Measurements from ENCODE around the gene RIPOR1. TPM values are rescaled to one million over a fixed set of nuclear protein-coding genes. Genes with fewer than 3 reads are reported as not detected.
"Not testable (repeated sequence)": the region's sequence is repeated elsewhere in the genome, so short reads cannot be mapped to it uniquely, and the experiment has no call there.

Gene RIPOR1
- total and polyA plus RNA-seq, 2 experiments from 2014 or later, result 7.6 to 22.4 TPM

GRCh38 chr16:67533024-67533560, 4.5 kb downstream of the RIPOR1 start:
- Histone ChIP-seq H4K20me1 (replicated peaks; ENCODE audit: insufficient read depth) (peaks cover 7% of the 10 kb centered on the region; the same call in 1 of the 2 replicates), H3K4me2 (no peak overlapping the region), H3K4me3 (no peak overlapping the region), H3K36me3 (ENCODE audit: insufficient read depth) (no peaks in the 10 kb centered on the region), H3K79me2 (replicated peaks; ENCODE audit: insufficient read depth) (no peaks in the 10 kb centered on the region), H2AFZ (no peak overlapping the region), H3K27me3 (ENCODE audit: insufficient read depth) (peaks cover 99% of the 10 kb centered on the region), H3K27ac (ENCODE audit: low read depth) (no peak overlapping the region), H3K9me2 (ENCODE audit: insufficient read depth) (no peaks in the 10 kb centered on the region), H3K4me1 (ENCODE audit: insufficient read depth) (peaks cover 4% of the 10 kb centered on the region; the same call in 1 of the 2 replicates), H3F3A (replicated peaks; ENCODE audit: low read depth) (0 out of 2 replicates have a peak, but pooled peaks cover 7% of the 10 kb centered on the region)
- Mint-ChIP-seq H3K4me1 (peaks cover 10% of the 10 kb centered on the region), H3K27me3 (ENCODE audit: insufficient read depth, low read depth, poor library complexity) (peaks cover 89% of the 10 kb centered on the region), H3K9me3 (no peaks in the 10 kb centered on the region; the same call in 2 of the 3 replicates), H3K4me3 (no peak overlapping the region; the same call in 2 of the 3 replicates), H3K36me3 (ENCODE audit: low read depth) (no peaks in the 10 kb centered on the region), H3K27ac (no peak overlapping the region)
- ATAC-seq, result no peak
- TF ChIP-seq NANOG (IDR thresholded peaks at IDR 0.05; ENCODE audit: borderline replicate concordance), result no peak
- TF ChIP-seq, protein P1, sequence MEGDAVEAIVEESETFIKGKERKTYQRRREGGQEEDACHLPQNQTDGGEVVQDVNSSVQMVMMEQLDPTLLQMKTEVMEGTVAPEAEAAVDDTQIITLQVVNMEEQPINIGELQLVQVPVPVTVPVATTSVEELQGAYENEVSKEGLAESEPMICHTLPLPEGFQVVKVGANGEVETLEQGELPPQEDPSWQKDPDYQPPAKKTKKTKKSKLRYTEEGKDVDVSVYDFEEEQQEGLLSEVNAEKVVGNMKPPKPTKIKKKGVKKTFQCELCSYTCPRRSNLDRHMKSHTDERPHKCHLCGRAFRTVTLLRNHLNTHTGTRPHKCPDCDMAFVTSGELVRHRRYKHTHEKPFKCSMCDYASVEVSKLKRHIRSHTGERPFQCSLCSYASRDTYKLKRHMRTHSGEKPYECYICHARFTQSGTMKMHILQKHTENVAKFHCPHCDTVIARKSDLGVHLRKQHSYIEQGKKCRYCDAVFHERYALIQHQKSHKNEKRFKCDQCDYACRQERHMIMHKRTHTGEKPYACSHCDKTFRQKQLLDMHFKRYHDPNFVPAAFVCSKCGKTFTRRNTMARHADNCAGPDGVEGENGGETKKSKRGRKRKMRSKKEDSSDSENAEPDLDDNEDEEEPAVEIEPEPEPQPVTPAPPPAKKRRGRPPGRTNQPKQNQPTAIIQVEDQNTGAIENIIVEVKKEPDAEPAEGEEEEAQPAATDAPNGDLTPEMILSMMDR (conservative IDR thresholded peaks at IDR 0.05; ENCODE audit: low read depth in 2 of 2), result no peak
- no peak for TF ChIP-seq POLR2AphosphoS5 (IDR thresholded peaks at IDR 0.05; ENCODE audit: low read depth)
- TF ChIP-seq EZH2 (IDR thresholded peaks at IDR 0.05; ENCODE audit: low read depth, unreplicated experiment), result no peak
- no peak for TF ChIP-seq JUNB (IDR thresholded peaks at IDR 0.05; ENCODE audit: unreplicated experiment)
- TF ChIP-seq ZNF331 (CRISPR knock-in tag; IDR thresholded peaks at IDR 0.05; ENCODE audit: low read depth), result no peak
- TF ChIP-seq, protein P2, sequence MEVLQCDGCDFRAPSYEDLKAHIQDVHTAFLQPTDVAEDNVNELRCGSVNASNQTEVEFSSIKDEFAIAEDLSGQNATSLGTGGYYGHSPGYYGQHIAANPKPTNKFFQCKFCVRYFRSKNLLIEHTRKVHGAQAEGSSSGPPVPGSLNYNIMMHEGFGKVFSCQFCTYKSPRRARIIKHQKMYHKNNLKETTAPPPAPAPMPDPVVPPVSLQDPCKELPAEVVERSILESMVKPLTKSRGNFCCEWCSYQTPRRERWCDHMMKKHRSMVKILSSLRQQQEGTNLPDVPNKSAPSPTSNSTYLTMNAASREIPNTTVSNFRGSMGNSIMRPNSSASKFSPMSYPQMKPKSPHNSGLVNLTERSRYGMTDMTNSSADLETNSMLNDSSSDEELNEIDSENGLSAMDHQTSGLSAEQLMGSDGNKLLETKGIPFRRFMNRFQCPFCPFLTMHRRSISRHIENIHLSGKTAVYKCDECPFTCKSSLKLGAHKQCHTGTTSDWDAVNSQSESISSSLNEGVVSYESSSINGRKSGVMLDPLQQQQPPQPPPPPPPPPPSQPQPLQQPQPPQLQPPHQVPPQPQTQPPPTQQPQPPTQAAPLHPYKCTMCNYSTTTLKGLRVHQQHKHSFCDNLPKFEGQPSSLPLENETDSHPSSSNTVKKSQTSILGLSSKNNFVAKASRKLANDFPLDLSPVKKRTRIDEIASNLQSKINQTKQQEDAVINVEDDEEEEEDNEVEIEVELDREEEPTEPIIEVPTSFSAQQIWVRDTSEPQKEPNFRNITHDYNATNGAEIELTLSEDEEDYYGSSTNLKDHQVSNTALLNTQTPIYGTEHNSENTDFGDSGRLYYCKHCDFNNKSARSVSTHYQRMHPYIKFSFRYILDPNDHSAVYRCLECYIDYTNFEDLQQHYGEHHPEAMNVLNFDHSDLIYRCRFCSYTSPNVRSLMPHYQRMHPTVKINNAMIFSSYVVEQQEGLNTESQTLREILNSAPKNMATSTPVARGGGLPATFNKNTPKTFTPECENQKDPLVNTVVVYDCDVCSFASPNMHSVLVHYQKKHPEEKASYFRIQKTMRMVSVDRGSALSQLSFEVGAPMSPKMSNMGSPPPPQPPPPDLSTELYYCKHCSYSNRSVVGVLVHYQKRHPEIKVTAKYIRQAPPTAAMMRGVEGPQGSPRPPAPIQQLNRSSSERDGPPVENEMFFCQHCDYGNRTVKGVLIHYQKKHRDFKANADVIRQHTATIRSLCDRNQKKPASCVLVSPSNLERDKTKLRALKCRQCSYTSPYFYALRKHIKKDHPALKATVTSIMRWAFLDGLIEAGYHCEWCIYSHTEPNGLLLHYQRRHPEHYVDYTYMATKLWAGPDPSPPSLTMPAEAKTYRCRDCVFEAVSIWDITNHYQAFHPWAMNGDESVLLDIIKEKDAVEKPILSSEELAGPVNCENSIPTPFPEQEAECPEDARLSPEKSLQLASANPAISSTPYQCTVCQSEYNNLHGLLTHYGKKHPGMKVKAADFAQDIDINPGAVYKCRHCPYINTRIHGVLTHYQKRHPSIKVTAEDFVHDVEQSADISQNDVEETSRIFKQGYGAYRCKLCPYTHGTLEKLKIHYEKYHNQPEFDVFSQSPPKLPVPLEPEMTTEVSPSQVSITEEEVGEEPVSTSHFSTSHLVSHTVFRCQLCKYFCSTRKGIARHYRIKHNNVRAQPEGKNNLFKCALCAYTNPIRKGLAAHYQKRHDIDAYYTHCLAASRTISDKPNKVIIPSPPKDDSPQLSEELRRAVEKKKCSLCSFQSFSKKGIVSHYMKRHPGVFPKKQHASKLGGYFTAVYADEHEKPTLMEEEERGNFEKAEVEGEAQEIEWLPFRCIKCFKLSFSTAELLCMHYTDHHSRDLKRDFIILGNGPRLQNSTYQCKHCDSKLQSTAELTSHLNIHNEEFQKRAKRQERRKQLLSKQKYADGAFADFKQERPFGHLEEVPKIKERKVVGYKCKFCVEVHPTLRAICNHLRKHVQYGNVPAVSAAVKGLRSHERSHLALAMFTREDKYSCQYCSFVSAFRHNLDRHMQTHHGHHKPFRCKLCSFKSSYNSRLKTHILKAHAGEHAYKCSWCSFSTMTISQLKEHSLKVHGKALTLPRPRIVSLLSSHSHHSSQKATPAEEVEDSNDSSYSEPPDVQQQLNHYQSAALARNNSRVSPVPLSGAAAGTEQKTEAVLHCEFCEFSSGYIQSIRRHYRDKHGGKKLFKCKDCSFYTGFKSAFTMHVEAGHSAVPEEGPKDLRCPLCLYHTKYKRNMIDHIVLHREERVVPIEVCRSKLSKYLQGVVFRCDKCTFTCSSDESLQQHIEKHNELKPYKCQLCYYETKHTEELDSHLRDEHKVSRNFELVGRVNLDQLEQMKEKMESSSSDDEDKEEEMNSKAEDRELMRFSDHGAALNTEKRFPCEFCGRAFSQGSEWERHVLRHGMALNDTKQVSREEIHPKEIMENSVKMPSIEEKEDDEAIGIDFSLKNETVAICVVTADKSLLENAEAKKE (CRISPR knock-in tag; IDR thresholded peaks at IDR 0.05), result no peak
- TF ChIP-seq CREB1 (CRISPR knock-in tag; IDR thresholded peaks at IDR 0.05; ENCODE audit: low read depth), result no peak
- DNase-seq (ENCODE audit: low spot score), result no peak

DNA sequence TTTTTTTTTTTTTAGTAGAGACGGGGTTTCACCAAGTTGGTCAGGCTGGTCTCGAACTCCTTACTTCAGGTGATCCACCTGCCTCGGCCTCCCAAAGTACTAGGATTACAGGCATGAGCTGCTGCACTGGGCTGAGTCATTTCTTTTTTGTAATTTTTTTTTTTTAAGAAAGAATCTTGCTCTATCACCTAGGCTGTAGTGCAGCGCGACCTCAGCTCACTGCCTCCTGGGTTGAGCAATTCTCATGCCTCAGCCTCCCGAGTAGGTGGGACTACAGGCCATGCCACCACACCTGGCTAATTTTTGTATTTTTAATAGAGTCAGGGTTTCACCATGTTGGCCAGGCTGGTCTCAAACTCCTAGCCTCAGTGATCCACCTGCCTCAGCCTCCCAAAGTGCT, 5.4 kb downstream of the RIPOR1 start:
- not testable (repeated sequence) for DNase-seq (ENCODE audit: low spot score); H3K4me3 ChIP-seq; H2AFZ ChIP-seq; H3K27ac Mint-ChIP-seq; H3K9me3 Mint-ChIP-seq; H3K4me3 Mint-ChIP-seq; ATAC-seq; H3K9me2 ChIP-seq (ENCODE audit: insufficient read depth); H3F3A ChIP-seq (replicated peaks; ENCODE audit: low read depth); H3K36me3 ChIP-seq (ENCODE audit: insufficient read depth); H4K20me1 ChIP-seq (replicated peaks; ENCODE audit: insufficient read depth); H3K79me2 ChIP-seq (replicated peaks; ENCODE audit: insufficient read depth); H3K4me2 ChIP-seq; H3K27ac ChIP-seq (ENCODE audit: low read depth); H3K36me3 Mint-ChIP-seq (ENCODE audit: low read depth); H3K4me1 ChIP-seq (ENCODE audit: insufficient read depth)
- H3K27me3 ChIP-seq (ENCODE audit: insufficient read depth), result peaks cover 100% of the 10 kb centered on the region
- Mint-ChIP-seq H3K4me1 (peaks cover 14% of the 10 kb centered on the region), H3K27me3 (ENCODE audit: insufficient read depth, low read depth, poor library complexity) (peaks cover 92% of the 10 kb centered on the region)

All from GM23338 (cell line).